GM23248 (cell line): Measurements from ENCODE around the gene CMTM8. TPM values are rescaled to one million over a fixed set of nuclear protein-coding genes. Genes with fewer than 3 reads are reported as not detected.

Source experiments
- DNase-seq: peaks from one replicate; pipeline ENCODE4 v3.0.0-alpha.2; 2015
- H2AFZ ChIP-seq: fragments of 200-600 bp; sonication (generic); 2 replicates; pipeline ENCODE4 v1.6.1; 2016; ENCODE audit warnings: antibody characterized with exemption
- H3F3A ChIP-seq: fragments of 200-600 bp; sonication (generic); 2 replicates; pipeline ENCODE4 v1.6.1; 2016; ENCODE audit warnings: mild to moderate bottlenecking, antibody characterized with exemption, mixed run types; ENCODE audit not compliant: insufficient read depth
- H3K27ac ChIP-seq: fragments of 200-600 bp; sonication (generic); 2 replicates; pipeline ENCODE4 v1.5.1; 2016; ENCODE audit warnings: mild to moderate bottlenecking
- H3K27me3 ChIP-seq: fragments of 200-600 bp; sonication (generic); replicated peaks from 2 replicates; pipeline ENCODE4 v1.6.1; 2016; ENCODE audit warnings: mild to moderate bottlenecking; ENCODE audit not compliant: insufficient read depth
- H3K36me3 ChIP-seq: fragments of 200-600 bp; sonication (generic); 2 replicates; pipeline ENCODE4 v1.6.1; 2016; ENCODE audit warnings: low read depth, mild to moderate bottlenecking
- H3K4me1 ChIP-seq: fragments of 200-600 bp; sonication (generic); 2 replicates; pipeline ENCODE4 v1.6.1; 2016; ENCODE audit warnings: mild to moderate bottlenecking; ENCODE audit not compliant: insufficient read depth
- H3K4me2 ChIP-seq: fragments of 200-600 bp; sonication (generic); one replicate; pipeline ENCODE4 v1.6.1; 2016; ENCODE audit warnings: mild to moderate bottlenecking; ENCODE audit not compliant: unreplicated experiment
- H3K4me3 ChIP-seq: fragments of 200-600 bp; sonication (generic); 2 replicates; pipeline ENCODE4 v1.5.1; 2016; ENCODE audit warnings: mild to moderate bottlenecking
- H3K79me2 ChIP-seq: fragments of 200-600 bp; sonication (generic); 2 replicates; pipeline ENCODE4 v1.6.1; 2016; ENCODE audit warnings: mild to moderate bottlenecking; ENCODE audit not compliant: insufficient read depth
- H3K9ac ChIP-seq: fragments of 200-600 bp; sonication (generic); 2 replicates; pipeline ENCODE4 v1.6.1; 2016; ENCODE audit warnings: mild to moderate bottlenecking
- H3K9me2 ChIP-seq: fragments of 200-600 bp; sonication (generic); 2 replicates; pipeline ENCODE4 v1.6.1; 2016; ENCODE audit warnings: mixed run types, mild to moderate bottlenecking, moderate library complexity; ENCODE audit not compliant: insufficient read depth
- H3K9me3 ChIP-seq: fragments of 200-600 bp; sonication (generic); one replicate; pipeline ENCODE4 v1.6.1; 2017; ENCODE audit warnings: low read depth
- H4K20me1 ChIP-seq: fragments of 200-600 bp; sonication (generic); 2 replicates; pipeline ENCODE4 v1.6.0; 2016; ENCODE audit not compliant: insufficient read depth
- EZH2 ChIP-seq: fragments of 200-600 bp; sonication (generic); IDR thresholded peaks from 2 replicates; pipeline ENCODE4 v1.6.1; 2018; ENCODE audit warnings: antibody characterized with exemption, mild to moderate bottlenecking; ENCODE audit not compliant: insufficient read depth, poor library complexity, severe bottlenecking
- EZH2phosphoT487 ChIP-seq: fragments of 200-600 bp; sonication (generic); IDR thresholded peaks from 2 replicates; pipeline ENCODE4 v1.6.1; 2018; ENCODE audit warnings: antibody characterized with exemption, moderate library complexity, mild to moderate bottlenecking, low read depth; ENCODE audit not compliant: insufficient read depth
- WGBS, 2 experiments: methylation state at CpG; one replicate each; pipeline ENCODE4 v1.1.6; 2015 to 2017; ENCODE audit warnings: low lambda C conversion rate in 2 of 2, low coverage in 1 of 2; ENCODE audit errors: missing lambda C conversion rate in 2 of 2; 5-methylcytosine and 5-hydroxymethylcytosine counted together
- in situ Hi-C: fragments of 300-500 bp; cut with MboI; formaldehyde crosslinking; loops from 2 replicates; pipeline ENCODE4 v1.15.0; 2020
- polyA plus RNA-seq: library from polyadenylated mRNA; unstranded; fragments of >200 nt; fragmentation: Nextera tagmentation; extraction: Ambion mirVana; gene quantifications from 2 replicates; pipeline ENCODE4 v1.2.1, GENCODE V29; 2016
- total RNA-seq: library from RNA; depleted of rRNA; stranded (reverse); fragments of >200 nt; shearing (Covaris generic); gene quantifications from 2 replicates; pipeline ENCODE4 v1.2.3, GENCODE V29; 2014

The CMTM8 gene
- total and polyA plus RNA-seq, 2 experiments from 2014 or later: not detected

- H3K4me3 ChIP-seq: no peak overlapping the region
- H3K79me2 ChIP-seq: no peaks in the 10 kb centered on the region
- H3F3A ChIP-seq: no peaks in the 10 kb centered on the region
- no peak for DNase-seq
- H3K27ac ChIP-seq: no peak overlapping the region
- H3K9me3 ChIP-seq: no peaks in the 10 kb centered on the region
- H4K20me1 ChIP-seq: no peaks in the 10 kb centered on the region
- H3K4me2 ChIP-seq: no peak overlapping the region
- no peaks in the 10 kb centered on the region for H3K4me1 ChIP-seq
- H3K9ac ChIP-seq: no peak overlapping the region
- H3K36me3 ChIP-seq: no peaks in the 10 kb centered on the region
- 34 to 37% methylated on average over 2 of the region's 2 CpGs for WGBS, 2 experiments
- TF ChIP-seq EZH2 (no peak), EZH2phosphoT487 (no peak)
- no peaks in the 10 kb centered on the region for H3K9me2 ChIP-seq
- peaks cover 35% of the 10 kb centered on the region for H3K27me3 ChIP-seq
- no peak overlapping the region for H2AFZ ChIP-seq
- in situ Hi-C loops: no loop called here
Measured at GRCh38 chr3:32215185-32215584, 23.3 kb upstream of the CMTM8 start.

DNA sequence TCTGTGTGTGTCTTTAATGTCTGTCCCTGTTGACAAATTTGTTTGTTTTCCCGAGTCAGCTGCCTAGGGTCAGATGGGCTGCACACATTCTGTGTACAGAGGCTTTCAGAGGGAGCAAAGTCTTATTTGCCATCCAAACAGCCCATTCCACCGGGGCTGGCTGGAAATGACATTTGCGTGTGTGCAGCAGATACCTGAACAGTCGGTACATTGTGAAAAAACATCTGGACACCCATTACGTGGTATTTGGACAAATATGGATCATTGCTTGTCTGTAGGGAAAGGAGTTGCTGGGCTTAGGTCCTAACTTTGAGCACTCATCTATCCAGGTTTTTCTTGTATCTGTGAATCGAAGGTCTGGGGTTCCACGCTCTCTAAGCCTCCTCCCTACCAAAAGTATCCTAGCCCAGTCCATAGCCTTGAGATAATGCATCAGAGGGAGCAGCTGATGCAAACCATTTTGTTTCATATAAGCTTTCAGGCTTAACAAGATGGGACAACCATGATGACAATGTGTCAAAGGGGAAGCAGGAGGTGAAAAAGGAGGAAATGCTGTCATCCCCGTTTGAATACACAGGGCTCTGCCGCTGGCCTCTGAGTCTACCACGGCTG lies 22.2 kb upstream of the CMTM8 start:
- Histone ChIP-seq H4K20me1 (no peaks in the 10 kb centered on the region), H3K27me3 (peaks cover 35% of the 10 kb centered on the region), H3K9me2 (no peaks in the 10 kb centered on the region), H3K9ac (no peak overlapping the region), H3K79me2 (no peaks in the 10 kb centered on the region), H3K4me2 (no peak overlapping the region), H3K27ac (no peak overlapping the region), H3K36me3 (no peaks in the 10 kb centered on the region), H3K4me3 (no peak overlapping the region), H3K9me3 (no peaks in the 10 kb centered on the region), H3F3A (no peaks in the 10 kb centered on the region), H2AFZ (no peak overlapping the region), H3K4me1 (no peaks in the 10 kb centered on the region)
- 33 to 37% methylated on average over 10 of the region's 10 CpGs for WGBS, 2 experiments
- TF ChIP-seq EZH2phosphoT487: no peak
- no peak for TF ChIP-seq EZH2
- in situ Hi-C loops: no loop called here
- no peak for DNase-seq

DNA sequence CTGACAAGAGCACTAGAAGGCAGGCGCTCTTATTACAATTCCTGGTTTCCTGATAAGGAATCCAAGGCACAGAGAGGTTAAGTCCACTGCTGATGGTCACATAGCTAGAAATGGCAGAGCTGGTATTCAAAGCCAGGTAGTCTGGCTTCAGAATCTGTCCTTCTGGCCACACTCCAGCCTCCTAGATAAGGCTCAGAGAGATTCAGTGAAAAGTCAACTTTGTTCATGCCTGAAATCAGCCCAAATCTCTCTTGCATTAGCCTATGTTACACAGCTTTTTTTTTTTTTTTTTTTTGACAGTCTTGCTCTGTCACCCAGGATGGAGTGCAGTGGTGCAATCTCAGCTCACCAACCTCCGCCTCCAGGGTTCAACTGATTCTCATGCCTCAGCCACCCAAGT lies 21.1 kb upstream of the CMTM8 start:
- DNase-seq: no peak

DNA sequence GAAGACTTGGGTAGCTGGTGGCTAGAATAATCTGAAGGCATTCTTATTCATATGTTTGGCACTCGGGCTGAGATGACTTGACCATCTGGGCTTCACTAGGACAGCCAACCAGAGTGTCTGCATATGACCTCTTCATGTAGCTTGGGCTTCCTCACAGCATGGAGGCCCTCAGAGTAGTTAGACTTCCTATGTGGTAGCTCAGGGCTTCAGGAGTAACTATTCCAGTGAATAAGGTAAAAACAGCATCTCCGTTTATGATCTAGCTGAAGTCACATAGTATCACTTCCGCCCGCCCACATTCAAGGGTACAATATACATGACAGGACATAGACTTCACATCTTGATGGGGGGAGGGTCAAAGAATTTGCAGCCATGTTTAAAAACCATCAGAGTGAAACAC lies 18.9 kb upstream of the CMTM8 start:
- Histone ChIP-seq H2AFZ (no peak overlapping the region), H4K20me1 (no peaks in the 10 kb centered on the region), H3K9me2 (no peaks in the 10 kb centered on the region), H3K4me1 (no peaks in the 10 kb centered on the region), H3K79me2 (no peaks in the 10 kb centered on the region), H3K27me3 (peaks cover 48% of the 10 kb centered on the region), H3K4me2 (no peak overlapping the region), H3F3A (no peaks in the 10 kb centered on the region), H3K9ac (no peak overlapping the region), H3K9me3 (no peaks in the 10 kb centered on the region), H3K36me3 (no peaks in the 10 kb centered on the region), H3K27ac (no peak overlapping the region), H3K4me3 (no peak overlapping the region)
- in situ Hi-C loops: no loop called here
- WGBS, 2 experiments: 52 to 57% methylated on average over 4 of the region's 4 CpGs
- TF ChIP-seq EZH2phosphoT487 (no peak), EZH2 (no peak)
- DNase-seq: no peak

More for the DNA sequence above, 21.1 kb upstream of the CMTM8 start:
- no peak for TF ChIP-seq EZH2phosphoT487
- Histone ChIP-seq H3K9me2 (no peaks in the 10 kb centered on the region), H3K4me2 (no peak overlapping the region), H3K27ac (no peak overlapping the region), H3F3A (no peaks in the 10 kb centered on the region), H4K20me1 (no peaks in the 10 kb centered on the region), H3K4me1 (no peaks in the 10 kb centered on the region), H3K36me3 (no peaks in the 10 kb centered on the region), H2AFZ (no peak overlapping the region), H3K79me2 (no peaks in the 10 kb centered on the region), H3K9ac (no peak overlapping the region), H3K4me3 (no peak overlapping the region), H3K27me3 (peaks cover 38% of the 10 kb centered on the region), H3K9me3 (no peaks in the 10 kb centered on the region)
- in situ Hi-C loops: no loop called here
- 65 to 83% methylated on average over 2 of the region's 2 CpGs for WGBS, 2 experiments

- Histone ChIP-seq H3K4me3 (no peak overlapping the region), H3K9ac (no peak overlapping the region), H2AFZ (no peak overlapping the region), H3F3A (no peaks in the 10 kb centered on the region), H4K20me1 (no peaks in the 10 kb centered on the region), H3K9me2 (no peaks in the 10 kb centered on the region), H3K27ac (no peak overlapping the region), H3K27me3 (peaks cover 45% of the 10 kb centered on the region), H3K4me2 (no peak overlapping the region), H3K4me1 (no peaks in the 10 kb centered on the region), H3K9me3 (no peaks in the 10 kb centered on the region), H3K79me2 (no peaks in the 10 kb centered on the region), H3K36me3 (no peaks in the 10 kb centered on the region)
- in situ Hi-C loops: no loop called here
- 74 to 89% methylated on average over 1 of the region's 1 CpG for WGBS, 2 experiments
- TF ChIP-seq EZH2 (no peak), EZH2phosphoT487 (no peak)
- no peak for DNase-seq
Measured at GRCh38 chr3:32220006-32220405, 18.5 kb upstream of the CMTM8 start.
